Hindlimb muscle (tissue), 1 donor: ENCODE results near the gene BRCA1. TPM values are rescaled to one million over a fixed set of nuclear protein-coding genes. Genes with fewer than 3 reads are reported as not detected.
"Not testable (repeated sequence)": the region's sequence is repeated elsewhere in the genome, so short reads cannot be mapped to it uniquely, and the experiment has no call there.

Experiments used
- DNase-seq: peaks from one replicate; pipeline ENCODE4 v3.0.0-alpha.2; 2013
- polyA plus RNA-seq: library from polyadenylated mRNA; unstranded; fragments of 120-200 nt; gene quantifications from one replicate; pipeline ENCODE4 v1.2.1, GENCODE V29; 2013; ENCODE audit not compliant: insufficient read length

BRCA1 gene
- polyA plus RNA-seq: 9.6 TPM

GRCh38 chr17:43125133-43125966 lies at the start of gene BRCA1:
Gene BRCA1, minus strand, starts transcription at chr17:43125364. Its CDS starts 1,268 bp downstream, at chr17:43124096.
- DNase-seq: peak; percentile 97

- DNase-seq: peak; percentile 71
Observed at GRCh38 chr17:43171586-43172487, 46.7 kb upstream of the BRCA1 start.

- DNase-seq: peak; percentile 98
Observed at GRCh38 chr17:43170766-43171585, 45.8 kb upstream of the BRCA1 start, which contains the start of gene NBR1. Gene NBR1, plus strand, starts transcription at chr17:43171214. Its CDS starts 4,586 bp downstream, at chr17:43175800.

- peak; percentile 92 for DNase-seq
Observed at GRCh38 chr17:43170140-43170765, 45.1 kb upstream of the BRCA1 start.

- no peak for DNase-seq
Observed at GRCh38 chr17:43169561-43170139, 44.5 kb upstream of the BRCA1 start.

GRCh38 chr17:43165971-43166370 lies 40.8 kb upstream of the BRCA1 start:
- DNase-seq: not testable (repeated sequence)

- DNase-seq: not testable (repeated sequence)
Observed at GRCh38 chr17:43159957-43160356, 34.8 kb upstream of the BRCA1 start.

GRCh38 chr17:43159232-43159631 lies 34.1 kb upstream of the BRCA1 start:
- not testable (repeated sequence) for DNase-seq

GRCh38 chr17:43155666-43156065 lies 30.5 kb upstream of the BRCA1 start:
- no peak for DNase-seq

GRCh38 chr17:43153197-43153835 lies 28.2 kb upstream of the BRCA1 start:
- not testable (repeated sequence) for DNase-seq

GRCh38 chr17:43151880-43152456 lies 26.8 kb upstream of the BRCA1 start:
- DNase-seq: no peak

GRCh38 chr17:43146649-43147048 lies 21.5 kb upstream of the BRCA1 start:
- DNase-seq: no peak

- no peak for DNase-seq
Observed at GRCh38 chr17:43143201-43143600, 18.0 kb upstream of the BRCA1 start.

GRCh38 chr17:43142153-43142552 lies 17.0 kb upstream of the BRCA1 start:
- no peak for DNase-seq

GRCh38 chr17:43140396-43141332 lies 15.5 kb upstream of the BRCA1 start:
- DNase-seq: no peak

- DNase-seq: not testable (repeated sequence)
Observed at GRCh38 chr17:43138531-43138930, 13.4 kb upstream of the BRCA1 start.

GRCh38 chr17:43136574-43136973 lies 11.4 kb upstream of the BRCA1 start:
- not testable (repeated sequence) for DNase-seq

- DNase-seq: no peak
Observed at GRCh38 chr17:43135454-43135819, 10.3 kb upstream of the BRCA1 start.

- DNase-seq: no peak
Observed at GRCh38 chr17:43134774-43135453, 9.8 kb upstream of the BRCA1 start.
